H1 (cell line): ENCODE data around the gene FGFR2. TPM values are rescaled to one million over a fixed set of nuclear protein-coding genes. Genes with fewer than 3 reads are reported as not detected.
A peak's percentile ranks its signal among the peaks of the same experiment; 100 is the strongest.

ENCODE experiments used
- ASH2L ChIP-seq: fragments of 200-600, 300-600 bp; sonication (generic); IDR thresholded peaks from one replicate; pipeline ENCODE4 v1.7.1; 2017; ENCODE audit warnings: low read length
- CTBP2 ChIP-seq: IDR thresholded peaks from 2 replicates; pipeline ENCODE4 v1.7.0; 2011; ENCODE audit warnings: borderline replicate concordance, mild to moderate bottlenecking, moderate library complexity, mixed read lengths, low read length; ENCODE audit not compliant: insufficient read depth, insufficient read length
- JUN ChIP-seq: IDR thresholded peaks from 2 replicates; pipeline ENCODE4 v1.6.1; 2011; ENCODE audit warnings: low read depth, mild to moderate bottlenecking, improper control_type of control experiment, low read length
- JUND ChIP-seq: IDR thresholded peaks from 2 replicates; pipeline ENCODE4 v1.6.1; 2011; ENCODE audit warnings: mild to moderate bottlenecking, improper control_type of control experiment, low read length
- KDM4A ChIP-seq: IDR thresholded peaks from one replicate; pipeline ENCODE4 v1.7.1; 2012; ENCODE audit warnings: low read depth, mild to moderate bottlenecking, moderate library complexity, low read length, inconsistent platforms; ENCODE audit not compliant: severe bottlenecking
- KDM5A ChIP-seq: fragments of 200-600 bp; IDR thresholded peaks from 2 replicates; pipeline ENCODE4 v1.7.1; 2012; ENCODE audit warnings: mild to moderate bottlenecking, low read length, inconsistent platforms, mixed read lengths
- SAP30 ChIP-seq: fragments of 300-600 bp; sonication (generic); IDR thresholded peaks from 2 replicates; pipeline ENCODE4 v1.7.1; 2012; ENCODE audit warnings: low read length, moderate library complexity, mild to moderate bottlenecking, inconsistent platforms; ENCODE audit not compliant: insufficient read depth, insufficient replicate concordance
- SUZ12 ChIP-seq: fragments of 200-600 bp; sonication (generic); IDR thresholded peaks from 2 replicates; pipeline ENCODE4 v1.6.1; 2012; ENCODE audit warnings: mild to moderate bottlenecking, inconsistent platforms, low read length, moderate library complexity, mixed read lengths
- TCF12 ChIP-seq: IDR thresholded peaks from 2 replicates; pipeline ENCODE4 v1.6.1; 2011; ENCODE audit warnings: low read depth, mild to moderate bottlenecking, low read length
- polyA plus RNA-seq, 7 experiments: library from polyadenylated mRNA; depleted of rRNA in 3 of 7; stranded (reverse) in 5 of 7; unstranded in 2 of 7; fragments of >200 nt in 5 of 7; fragments of 200-250 nt in 2 of 7; gene quantifications; 1 replicate in 5 of 7; 2 replicates in 1 of 7; 4 replicates in 1 of 7; pipeline versions ENCODE4 v1.2.1 to v1.2.3, GENCODE V29; 2011 to 2013; ENCODE audit warnings: missing spikeins in 2 of 7, mixed read lengths in 2 of 7
- total RNA-seq: library from RNA; stranded (reverse); fragmentation: NEBNext Ultra II Directional; extraction: Animal tissue kit (Norgen Biotek cat#: 25700); gene quantifications from 2 replicates; pipeline ENCODE4 v1.2.1, GENCODE V29; 2021
- TF ChIP-seq, protein P1 (sequence below): fragments of 300-600 bp; sonication (generic); IDR thresholded peaks from 2 replicates; pipeline ENCODE4 v1.7.1; 2012; ENCODE audit warnings: low read length, moderate library complexity, mild to moderate bottlenecking, inconsistent platforms; ENCODE audit not compliant: insufficient replicate concordance

FGFR2 gene
- total and polyA plus RNA-seq, 2 of the 8 experiments (the other 6 are each of a cell fraction or from before 2014, with no cell fraction given) = 50.2 to 81.2 TPM

DNA sequence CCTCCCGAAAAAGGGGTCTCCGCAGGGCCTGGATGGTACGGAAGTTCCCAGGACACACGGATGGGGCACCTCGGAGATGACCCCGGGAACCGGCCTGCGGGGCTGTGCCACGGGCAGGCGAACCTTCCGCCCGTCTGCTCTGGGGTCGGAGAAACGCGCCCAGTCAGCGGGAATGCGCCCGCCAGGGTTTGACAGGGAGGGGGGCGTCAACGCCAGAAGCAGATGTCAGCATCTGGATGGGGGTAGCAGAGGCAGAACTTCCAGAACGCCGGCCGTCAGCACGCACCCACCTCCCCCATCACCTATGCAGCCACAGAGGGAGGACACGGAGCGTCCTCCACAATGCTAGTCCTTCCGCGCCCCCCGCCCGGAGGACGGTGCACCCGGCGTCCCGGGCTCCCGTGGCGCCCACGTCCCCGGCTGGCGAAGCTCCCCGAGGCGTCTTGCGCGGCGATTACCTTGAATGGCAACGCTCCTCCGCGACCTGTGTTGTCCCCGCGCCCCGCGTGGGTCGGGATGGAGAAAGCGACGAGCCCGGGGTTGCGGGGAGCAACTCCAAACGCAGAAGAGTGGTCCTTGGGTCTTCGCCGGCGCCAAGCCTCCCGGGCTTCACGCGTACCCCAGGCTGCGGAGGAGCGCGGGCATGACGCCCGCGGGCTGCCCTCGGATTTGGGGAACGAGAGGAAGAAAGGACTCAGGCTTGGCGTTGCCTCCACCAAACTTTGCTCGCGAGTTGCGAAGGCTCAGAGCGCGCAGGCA is 561 bp downstream of the FGFR2 start (continued):
- TF ChIP-seq, protein P1, sequence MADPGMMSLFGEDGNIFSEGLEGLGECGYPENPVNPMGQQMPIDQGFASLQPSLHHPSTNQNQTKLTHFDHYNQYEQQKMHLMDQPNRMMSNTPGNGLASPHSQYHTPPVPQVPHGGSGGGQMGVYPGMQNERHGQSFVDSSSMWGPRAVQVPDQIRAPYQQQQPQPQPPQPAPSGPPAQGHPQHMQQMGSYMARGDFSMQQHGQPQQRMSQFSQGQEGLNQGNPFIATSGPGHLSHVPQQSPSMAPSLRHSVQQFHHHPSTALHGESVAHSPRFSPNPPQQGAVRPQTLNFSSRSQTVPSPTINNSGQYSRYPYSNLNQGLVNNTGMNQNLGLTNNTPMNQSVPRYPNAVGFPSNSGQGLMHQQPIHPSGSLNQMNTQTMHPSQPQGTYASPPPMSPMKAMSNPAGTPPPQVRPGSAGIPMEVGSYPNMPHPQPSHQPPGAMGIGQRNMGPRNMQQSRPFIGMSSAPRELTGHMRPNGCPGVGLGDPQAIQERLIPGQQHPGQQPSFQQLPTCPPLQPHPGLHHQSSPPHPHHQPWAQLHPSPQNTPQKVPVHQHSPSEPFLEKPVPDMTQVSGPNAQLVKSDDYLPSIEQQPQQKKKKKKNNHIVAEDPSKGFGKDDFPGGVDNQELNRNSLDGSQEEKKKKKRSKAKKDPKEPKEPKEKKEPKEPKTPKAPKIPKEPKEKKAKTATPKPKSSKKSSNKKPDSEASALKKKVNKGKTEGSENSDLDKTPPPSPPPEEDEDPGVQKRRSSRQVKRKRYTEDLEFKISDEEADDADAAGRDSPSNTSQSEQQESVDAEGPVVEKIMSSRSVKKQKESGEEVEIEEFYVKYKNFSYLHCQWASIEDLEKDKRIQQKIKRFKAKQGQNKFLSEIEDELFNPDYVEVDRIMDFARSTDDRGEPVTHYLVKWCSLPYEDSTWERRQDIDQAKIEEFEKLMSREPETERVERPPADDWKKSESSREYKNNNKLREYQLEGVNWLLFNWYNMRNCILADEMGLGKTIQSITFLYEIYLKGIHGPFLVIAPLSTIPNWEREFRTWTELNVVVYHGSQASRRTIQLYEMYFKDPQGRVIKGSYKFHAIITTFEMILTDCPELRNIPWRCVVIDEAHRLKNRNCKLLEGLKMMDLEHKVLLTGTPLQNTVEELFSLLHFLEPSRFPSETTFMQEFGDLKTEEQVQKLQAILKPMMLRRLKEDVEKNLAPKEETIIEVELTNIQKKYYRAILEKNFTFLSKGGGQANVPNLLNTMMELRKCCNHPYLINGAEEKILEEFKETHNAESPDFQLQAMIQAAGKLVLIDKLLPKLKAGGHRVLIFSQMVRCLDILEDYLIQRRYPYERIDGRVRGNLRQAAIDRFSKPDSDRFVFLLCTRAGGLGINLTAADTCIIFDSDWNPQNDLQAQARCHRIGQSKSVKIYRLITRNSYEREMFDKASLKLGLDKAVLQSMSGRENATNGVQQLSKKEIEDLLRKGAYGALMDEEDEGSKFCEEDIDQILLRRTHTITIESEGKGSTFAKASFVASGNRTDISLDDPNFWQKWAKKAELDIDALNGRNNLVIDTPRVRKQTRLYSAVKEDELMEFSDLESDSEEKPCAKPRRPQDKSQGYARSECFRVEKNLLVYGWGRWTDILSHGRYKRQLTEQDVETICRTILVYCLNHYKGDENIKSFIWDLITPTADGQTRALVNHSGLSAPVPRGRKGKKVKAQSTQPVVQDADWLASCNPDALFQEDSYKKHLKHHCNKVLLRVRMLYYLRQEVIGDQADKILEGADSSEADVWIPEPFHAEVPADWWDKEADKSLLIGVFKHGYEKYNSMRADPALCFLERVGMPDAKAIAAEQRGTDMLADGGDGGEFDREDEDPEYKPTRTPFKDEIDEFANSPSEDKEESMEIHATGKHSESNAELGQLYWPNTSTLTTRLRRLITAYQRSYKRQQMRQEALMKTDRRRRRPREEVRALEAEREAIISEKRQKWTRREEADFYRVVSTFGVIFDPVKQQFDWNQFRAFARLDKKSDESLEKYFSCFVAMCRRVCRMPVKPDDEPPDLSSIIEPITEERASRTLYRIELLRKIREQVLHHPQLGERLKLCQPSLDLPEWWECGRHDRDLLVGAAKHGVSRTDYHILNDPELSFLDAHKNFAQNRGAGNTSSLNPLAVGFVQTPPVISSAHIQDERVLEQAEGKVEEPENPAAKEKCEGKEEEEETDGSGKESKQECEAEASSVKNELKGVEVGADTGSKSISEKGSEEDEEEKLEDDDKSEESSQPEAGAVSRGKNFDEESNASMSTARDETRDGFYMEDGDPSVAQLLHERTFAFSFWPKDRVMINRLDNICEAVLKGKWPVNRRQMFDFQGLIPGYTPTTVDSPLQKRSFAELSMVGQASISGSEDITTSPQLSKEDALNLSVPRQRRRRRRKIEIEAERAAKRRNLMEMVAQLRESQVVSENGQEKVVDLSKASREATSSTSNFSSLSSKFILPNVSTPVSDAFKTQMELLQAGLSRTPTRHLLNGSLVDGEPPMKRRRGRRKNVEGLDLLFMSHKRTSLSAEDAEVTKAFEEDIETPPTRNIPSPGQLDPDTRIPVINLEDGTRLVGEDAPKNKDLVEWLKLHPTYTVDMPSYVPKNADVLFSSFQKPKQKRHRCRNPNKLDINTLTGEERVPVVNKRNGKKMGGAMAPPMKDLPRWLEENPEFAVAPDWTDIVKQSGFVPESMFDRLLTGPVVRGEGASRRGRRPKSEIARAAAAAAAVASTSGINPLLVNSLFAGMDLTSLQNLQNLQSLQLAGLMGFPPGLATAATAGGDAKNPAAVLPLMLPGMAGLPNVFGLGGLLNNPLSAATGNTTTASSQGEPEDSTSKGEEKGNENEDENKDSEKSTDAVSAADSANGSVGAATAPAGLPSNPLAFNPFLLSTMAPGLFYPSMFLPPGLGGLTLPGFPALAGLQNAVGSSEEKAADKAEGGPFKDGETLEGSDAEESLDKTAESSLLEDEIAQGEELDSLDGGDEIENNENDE = no peak
- TF ChIP-seq KDM5A = no peak
- TF ChIP-seq JUND = no peak
- no peak for TF ChIP-seq JUN
- TF ChIP-seq SAP30 = peak; percentile 87
- TF ChIP-seq CTBP2 = no peak
- TF ChIP-seq ASH2L = peak; percentile 23
- TF ChIP-seq TCF12 = no peak
- no peak for TF ChIP-seq SUZ12
- TF ChIP-seq KDM4A = peak; percentile 6
